Testis (tissue), 2 donors: ENCODE results near the gene FARS2.

Experiments used
- CTCF ChIP-seq, 3 experiments: fragments of 450-650 bp in 2 of 3; fragments of 200-600 bp in 1 of 3; sonication (generic) in 1 of 3; IDR thresholded peaks; one replicate each; pipeline ENCODE4 v1.5.1; 2016 to 2019; ENCODE audit warnings: antibody characterized with exemption in 3 of 3, mild to moderate bottlenecking in 2 of 3, moderate library complexity in 1 of 3
- POLR2A ChIP-seq: fragments of 450-650 bp; IDR thresholded peaks from one replicate; pipeline ENCODE4 v1.6.1; 2017; ENCODE audit warnings: antibody characterized with exemption, mild to moderate bottlenecking, moderate library complexity

GRCh38 chr6:5318617-5319272 lies 57.4 kb downstream of the FARS2 start:
- no peak for TF ChIP-seq CTCF (IDR thresholded peaks at IDR 0.05)
- no peak for TF ChIP-seq POLR2A
